Kidney glomerular epithelial cell (primary cell): ENCODE data around the gene NPAT.
A peak's percentile ranks its signal among the peaks of the same experiment; 100 is the strongest.
"Not testable (repeated sequence)": the region's sequence is repeated elsewhere in the genome, so short reads cannot be mapped to it uniquely, and the experiment has no call there.

Experiments used
- DNase-seq: peaks from one replicate; lab custom pipeline; 2025; lab: John Stamatoyannopoulos, UW

NPAT gene

DNA sequence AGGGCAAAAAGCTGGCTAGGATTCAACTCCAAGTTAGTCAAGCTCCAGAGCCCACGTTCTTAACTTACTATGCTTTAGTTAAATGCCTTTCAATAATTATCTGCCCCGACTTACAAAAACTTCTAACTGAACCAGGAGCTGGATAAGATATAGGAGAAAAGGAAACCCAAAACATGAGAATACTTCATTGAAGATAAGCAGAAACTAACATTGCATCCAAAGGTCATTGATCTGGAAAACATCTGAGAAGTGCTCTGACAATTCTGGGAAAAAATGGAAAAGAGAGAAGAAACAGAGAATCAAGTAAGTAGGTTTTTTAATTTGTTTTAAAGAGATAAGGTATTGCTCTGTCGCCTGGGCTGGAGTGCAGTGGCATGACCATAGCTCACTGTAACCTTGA, 73.9 kb downstream of the NPAT start:
- no peak for DNase-seq

DNA sequence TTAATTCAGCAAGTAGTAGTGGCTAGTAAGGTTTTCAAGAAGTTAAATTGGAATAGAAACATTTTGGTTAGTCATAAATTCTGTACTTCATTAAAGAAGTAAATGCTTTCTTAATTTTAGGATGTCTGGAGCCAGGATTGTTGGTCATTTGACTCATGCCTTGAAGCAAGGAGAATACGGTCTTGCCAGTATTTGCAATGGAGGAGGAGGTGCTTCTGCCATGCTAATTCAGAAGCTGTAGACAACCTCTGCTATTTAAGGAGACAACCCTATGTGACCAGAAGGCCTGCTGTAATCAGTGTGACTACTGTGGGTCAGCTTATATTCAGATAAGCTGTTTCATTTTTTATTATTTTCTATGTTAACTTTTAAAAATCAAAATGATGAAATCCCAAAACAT, 75.3 kb downstream of the NPAT start:
- no peak for DNase-seq

DNA sequence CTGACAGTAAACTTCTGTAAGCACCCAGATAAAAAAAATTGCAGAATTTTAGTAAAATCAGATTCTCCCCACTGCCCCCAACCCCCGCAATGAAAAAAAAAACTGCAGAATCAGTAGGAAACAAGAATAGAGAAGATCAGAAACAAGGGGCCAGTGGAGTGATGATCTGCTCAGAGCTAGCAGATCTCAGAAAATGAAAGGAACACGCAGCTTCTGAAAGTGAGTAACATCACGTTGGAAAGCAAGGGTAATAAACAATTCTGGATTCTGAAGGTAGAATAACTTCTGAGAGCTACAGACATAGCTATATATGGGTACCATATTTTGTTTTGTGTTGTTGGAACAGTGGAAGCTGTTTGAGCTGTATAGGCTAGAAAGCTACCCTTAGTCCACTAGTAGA, 77.8 kb downstream of the NPAT start:
- DNase-seq, result no peak

DNA sequence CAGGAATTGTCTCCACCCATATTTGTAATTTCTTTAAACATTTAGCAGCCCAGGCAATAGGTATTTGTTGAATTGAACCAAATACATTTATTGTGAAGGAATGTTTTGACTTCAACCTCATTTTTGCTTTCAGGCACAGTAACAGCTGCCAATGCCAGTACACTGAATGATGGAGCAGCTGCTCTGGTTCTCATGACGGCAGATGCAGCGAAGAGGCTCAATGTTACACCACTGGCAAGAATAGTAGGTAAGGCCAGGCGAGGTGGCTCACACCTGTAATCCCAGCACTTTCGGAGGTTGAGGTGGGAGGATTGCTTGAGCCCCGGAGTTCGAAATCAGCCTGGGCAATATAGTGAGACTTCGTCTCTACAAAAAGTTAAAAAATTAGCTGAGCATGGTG, 80.1 kb downstream of the NPAT start:
- DNase-seq, result no peak

DNA sequence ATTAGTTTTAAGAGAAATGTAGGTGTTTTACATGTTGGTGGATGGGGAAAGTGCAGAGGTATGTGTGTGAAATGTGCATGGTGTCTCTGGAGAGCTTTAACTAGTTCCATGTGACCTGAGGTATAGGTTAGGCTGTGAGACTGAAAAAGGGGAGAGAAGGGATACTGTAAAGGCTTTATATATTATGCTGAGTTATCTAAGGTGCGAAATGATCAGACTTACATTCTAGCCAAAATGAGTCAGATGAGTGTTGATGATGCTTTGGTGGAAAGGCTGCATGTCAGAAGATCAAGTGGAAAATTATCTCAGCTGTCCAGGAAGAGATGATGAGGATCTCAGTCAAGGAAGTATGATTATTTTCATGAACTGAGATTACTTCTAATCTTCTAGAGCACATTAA, 85.2 kb downstream of the NPAT start:
- DNase-seq, result no peak

DNA sequence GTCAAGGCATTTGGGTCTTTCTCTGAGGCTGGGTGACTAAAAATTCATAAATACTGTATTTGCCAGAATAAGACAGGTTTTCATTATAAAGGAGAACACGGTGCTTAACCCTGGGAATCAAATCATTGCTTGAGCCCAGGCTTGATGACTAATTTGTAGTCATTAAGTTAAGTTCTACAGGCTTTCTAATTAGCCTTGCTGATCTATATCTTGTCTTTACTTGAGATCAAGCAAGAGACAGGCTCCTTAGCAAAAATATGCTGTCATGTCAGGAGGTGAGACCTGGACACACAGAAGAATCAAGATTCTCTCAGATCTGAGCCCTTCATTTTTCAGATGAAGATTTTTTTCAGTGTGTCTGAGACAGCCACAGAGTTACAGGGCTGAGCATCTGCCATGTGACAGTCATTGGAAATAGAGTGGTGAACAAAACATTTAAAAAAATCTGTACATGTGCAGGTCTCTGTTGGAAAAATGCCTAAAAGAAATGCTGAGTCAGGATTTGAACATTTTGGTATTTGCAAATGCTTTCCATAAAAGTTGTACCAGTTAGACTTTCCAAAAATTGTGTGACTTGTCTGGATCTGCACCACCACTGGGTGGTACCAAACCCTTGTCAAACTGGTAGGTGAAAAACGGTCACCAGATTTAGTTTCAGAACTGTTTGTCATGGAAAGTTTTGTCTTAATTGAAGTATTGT, 86.4 kb downstream of the NPAT start:
- DNase-seq, result no peak

DNA sequence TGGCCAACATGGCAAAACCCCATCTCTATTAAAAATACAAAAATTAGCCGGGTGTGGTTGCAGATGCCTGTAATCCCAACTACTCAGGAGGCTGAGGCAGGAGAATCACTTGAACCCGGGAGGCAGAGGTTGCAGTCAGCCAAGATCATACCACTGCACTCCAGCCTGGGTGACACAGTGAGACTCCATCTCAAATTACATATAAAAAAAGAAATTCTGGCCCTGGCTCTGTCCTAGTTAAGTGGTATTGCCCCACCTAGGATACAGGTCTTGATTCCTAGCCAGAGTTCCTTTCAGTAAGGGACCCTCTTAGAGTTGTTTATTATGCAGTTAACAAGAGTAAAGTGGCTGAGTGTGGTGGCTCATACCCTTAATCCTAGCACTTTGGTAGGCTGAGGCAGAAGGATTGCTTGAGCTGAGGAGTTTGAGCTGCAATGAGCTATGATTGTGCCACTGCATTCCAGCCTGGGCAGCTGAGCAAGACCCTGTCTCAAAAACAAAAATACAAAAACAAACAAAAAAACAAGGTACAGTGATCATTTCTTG, 89.4 kb downstream of the NPAT start:
- not testable (repeated sequence) for DNase-seq

DNA sequence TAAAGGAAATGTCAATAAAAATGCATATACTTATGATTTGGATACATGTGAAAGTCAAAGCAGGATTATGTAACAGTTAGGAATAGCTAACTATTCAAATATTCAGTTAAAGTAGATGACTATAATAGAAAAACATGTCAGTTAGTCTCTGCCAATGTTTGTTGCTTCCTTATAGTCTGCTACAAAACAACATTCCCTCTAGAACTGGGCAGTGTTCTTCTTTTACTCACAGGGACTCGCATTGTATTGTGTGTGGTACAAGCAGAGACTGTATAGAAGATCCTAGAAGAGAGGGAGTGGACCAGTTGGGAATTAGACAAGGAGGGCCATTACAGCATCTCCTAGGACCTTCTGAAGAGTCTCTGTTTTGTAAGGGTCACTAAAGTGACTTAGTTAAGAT, 90.4 kb downstream of the NPAT start:
- no peak for DNase-seq

DNA sequence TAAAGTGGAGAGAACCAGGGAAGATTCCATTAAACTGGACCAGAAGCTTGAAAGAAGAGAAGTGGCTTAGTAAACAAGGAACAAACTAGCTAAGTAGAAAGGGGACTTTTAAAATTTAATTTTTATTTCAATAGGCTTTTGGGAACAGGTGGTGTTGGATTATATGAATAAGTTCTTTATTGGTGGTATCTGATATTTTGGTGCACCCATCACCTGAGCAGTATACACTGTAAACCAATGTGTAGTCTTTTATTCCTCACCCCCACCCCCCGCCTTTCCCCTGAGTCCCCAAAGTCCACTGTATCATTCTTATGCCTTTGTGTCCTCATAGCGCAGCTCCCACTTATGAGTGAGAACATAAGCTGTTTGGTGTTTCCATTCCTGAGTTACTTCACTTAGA, 93.7 kb downstream of the NPAT start:
- DNase-seq, result no peak

DNA sequence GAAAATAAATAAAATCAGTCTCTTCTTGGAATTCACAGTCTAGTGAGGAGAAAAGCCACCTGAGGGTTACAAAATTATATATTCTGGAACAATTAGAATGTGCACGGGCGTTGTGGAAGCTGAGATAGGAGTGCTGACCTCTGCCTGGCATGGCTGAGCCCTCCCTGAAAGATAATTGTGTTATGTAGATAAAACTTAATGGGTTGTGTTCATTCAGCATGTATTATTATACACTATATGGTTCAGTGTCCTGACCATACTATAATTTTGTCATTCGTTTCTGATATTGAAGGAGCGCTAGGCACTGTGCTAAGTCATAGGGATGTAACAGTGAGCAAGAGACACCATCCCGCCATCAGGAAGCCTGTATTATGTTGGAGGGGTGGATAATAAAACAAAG, 97.3 kb downstream of the NPAT start:
- DNase-seq, result no peak

DNA sequence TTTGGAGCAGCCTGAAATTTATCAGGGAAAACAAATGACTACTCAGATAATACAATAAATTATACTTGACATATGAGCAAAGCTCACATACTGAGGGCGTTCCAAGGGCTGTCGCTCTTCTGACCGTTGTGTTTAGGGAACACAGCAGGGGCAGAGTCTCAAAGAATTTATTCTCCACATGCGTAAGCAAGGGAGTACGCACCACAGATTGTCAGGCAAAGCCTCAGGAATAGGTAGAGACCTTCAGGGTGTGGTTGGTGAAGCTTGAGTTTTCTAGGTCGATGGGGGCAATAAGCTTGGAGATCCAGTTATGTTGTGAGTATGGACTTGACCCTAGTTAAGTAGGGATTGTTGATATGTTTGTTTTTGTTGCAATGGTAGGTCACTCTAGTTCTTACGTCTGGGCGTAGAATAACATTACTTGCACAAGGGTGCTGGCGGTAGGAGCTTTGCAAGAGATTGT, 100.2 kb downstream of the NPAT start:
- DNase-seq, result peak; percentile 55

DNA sequence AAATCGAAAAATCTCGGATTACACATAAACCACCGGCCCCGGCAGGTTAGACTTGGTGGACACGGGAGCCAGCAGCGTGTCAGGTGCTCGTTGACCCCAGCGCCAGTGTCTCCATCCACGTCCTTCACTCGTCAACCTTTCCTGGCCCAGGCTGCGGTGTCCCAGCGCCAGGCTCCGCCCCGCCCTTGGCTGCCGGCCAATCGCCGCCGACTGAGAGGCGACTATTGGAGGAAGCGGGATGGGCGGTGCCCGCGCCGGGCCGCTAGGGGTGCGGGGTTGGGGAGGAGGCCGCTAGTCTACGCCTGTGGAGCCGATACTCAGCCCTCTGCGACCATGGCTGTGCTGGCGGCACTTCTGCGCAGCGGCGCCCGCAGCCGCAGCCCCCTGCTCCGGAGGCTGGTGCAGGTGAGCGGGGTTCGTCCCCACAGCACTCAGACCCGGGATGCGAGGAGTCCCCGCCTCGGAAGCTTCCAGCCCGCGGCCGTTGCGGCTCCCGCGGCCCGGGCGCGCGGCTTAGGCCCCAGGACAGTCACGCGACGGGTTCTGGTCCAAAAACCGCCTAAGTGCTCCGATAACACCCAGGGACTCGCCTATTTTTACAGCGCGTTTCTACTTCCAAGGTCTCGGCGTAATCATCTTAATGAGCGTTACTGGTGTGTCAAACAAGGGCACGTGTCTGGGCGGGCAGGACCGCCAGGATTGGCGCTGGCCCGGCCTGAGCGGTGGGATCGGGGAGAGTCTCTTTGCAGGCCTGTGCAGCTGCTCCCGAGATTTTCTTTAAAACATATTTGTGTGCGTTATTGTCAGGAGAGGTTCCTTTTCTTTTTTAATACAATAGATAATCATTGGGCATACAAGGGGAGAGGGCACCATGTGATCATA, 100.9 kb downstream of the NPAT start, which contains the start of gene ACAT1:
TSS of gene ACAT1 (plus strand) at position 294 of the 882 bp plus-strand sequence. CDS start at position 334, 40 bp downstream.
- DNase-seq, result peak; percentile 82

DNA sequence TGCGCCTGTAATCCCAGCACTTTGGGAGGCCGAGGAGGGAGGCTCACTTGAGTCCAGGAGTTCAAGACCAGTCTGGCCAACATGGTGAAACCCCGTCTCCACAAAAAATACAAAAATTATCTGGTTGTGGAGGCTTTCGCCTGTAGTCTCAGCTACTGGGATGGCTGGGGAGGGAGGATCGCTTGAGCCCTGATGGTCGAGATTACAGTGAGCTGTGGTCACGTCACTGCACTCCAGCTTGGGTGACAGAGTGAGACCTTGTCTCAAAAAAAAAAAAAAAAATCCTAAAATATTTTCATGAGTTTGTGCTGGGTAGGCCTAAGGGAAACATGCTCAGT, 101.5 kb downstream of the NPAT start:
- not testable (repeated sequence) for DNase-seq

DNA sequence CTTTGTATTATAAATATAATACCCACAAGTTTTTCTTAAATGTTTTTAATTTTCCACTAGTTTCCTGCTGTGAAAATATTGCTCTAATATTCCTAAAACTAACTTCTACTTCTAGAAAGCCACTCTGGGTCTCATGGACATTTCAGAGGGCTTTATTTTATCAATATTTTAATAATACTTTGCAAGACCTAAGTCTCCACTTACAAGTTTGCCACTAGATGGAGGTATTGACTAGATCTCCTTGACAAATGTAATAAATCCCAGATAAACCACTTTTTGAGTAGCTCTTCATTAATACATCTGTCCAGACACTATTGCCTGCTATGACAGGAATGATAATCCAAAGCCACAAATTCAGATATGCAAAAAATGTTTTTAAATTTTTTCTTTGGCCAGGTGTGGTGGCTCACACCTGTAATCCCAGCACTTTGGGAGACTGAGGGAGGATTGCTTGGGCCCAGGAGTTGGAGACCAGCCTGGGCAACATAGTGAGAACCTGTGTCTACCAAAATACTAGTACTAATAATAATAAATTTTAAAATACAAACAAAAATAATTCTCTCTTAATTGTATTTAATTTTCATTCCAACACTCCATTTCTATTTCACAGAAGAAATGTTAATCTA, 104.6 kb downstream of the NPAT start:
- peak; percentile 56 for DNase-seq

DNA sequence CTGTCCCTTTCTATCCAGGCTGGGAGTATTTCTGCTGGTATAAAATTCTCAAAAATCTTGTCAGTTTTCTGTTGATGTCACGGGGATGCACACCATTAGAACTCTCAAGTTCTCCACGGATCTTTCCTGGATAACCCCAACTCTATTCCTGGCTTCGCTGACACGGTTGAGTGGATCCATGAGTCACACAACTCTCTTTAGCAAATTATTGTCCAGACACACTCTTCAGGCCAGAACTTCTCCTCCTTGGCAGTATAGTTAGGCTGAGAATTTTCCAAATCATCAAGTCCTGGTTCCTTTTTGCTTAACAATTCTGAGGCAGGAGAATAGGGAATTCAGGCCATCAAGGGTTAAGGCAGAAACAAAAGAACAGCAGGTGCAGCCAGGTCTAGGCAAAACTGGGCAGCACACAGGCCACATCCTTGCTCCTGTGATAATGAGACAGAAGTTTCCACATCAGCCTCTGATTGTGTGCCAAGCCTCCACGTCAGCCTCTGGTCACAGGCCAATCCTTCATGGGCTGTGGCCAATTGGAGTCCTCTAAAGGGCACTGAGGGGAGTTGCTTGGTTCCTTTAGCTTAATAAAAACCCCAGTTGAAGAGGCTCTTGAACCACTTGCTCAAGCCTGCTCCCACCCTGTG, 106.8 kb downstream of the NPAT start:
- peak; percentile 97 for DNase-seq

DNA sequence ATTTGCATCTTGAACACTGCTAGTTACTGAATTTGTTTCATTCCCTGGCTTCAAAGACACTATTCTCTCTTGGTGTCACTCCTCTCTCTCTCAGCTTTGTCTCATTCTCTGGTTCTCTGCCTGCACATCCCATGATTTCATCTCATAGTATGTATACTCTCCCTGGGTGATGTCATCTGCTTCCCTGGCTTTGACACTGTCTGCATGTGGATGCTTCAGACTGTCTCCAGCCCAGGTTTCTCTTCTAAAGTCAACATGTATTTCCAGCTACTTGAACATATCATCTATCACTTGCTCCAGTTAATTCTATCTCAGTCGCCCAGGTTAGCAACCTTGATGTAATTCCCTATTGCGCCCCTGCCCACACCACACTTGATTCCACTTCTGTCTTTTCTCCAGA, 110.4 kb downstream of the NPAT start:
- no peak for DNase-seq

DNA sequence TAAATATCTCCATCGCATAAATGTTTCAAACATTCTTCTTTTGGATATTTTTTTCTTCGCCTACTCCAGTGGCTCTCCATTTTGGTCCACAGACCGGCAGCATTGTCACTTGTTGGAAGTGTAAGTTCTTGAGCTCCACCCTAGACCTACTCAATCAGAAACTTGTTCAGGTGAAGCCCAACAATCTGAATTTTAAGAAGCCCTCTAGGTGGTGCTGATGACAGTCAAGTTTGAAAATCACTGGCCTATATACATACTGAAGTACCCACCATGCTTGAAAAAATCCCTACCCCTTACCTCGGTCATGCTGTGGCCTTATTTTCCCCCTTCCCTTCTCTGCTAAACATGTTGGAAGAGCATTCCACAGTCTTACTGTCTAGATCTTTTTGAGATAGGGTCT, 111.3 kb downstream of the NPAT start:
- no peak for DNase-seq
